K562 (cell line): ENCODE results near the gene STT3B. TPM values are rescaled to one million over a fixed set of nuclear protein-coding genes. Genes with fewer than 3 reads are reported as not detected.

Source experiments
- C11orf30 ChIP-seq: fragments of 450-650 bp; IDR thresholded peaks from 2 replicates; pipeline ENCODE4 v1.6.1; 2016; ENCODE audit warnings: low read depth, mild to moderate bottlenecking
- CEBPB ChIP-seq: fragments of 450-650 bp; IDR thresholded peaks from 2 replicates; pipeline ENCODE4 v1.6.1; 2016; ENCODE audit warnings: missing genetic modification characterization, missing compliant biosample characterization
- CTCFL ChIP-seq: IDR thresholded peaks from 2 replicates; pipeline ENCODE4 v1.6.1; 2011; ENCODE audit warnings: borderline replicate concordance, low read depth, mild to moderate bottlenecking, moderate library complexity, low read length; ENCODE audit not compliant: insufficient read depth, poor library complexity, severe bottlenecking
- ESRRB ChIP-seq: fragments of 250-450 bp; sonication (Bioruptor Pico); IDR thresholded peaks from 2 replicates; pipeline ENCODE4 v1.5.0; 2020; ENCODE audit warnings: mild to moderate bottlenecking, moderate library complexity, borderline replicate concordance
- MEIS2 ChIP-seq: fragments of 450-650 bp; IDR thresholded peaks from 2 replicates; pipeline ENCODE4 v1.6.1; 2014; ENCODE audit warnings: mild to moderate bottlenecking; ENCODE audit not compliant: partially characterized antibody
- OTX1 ChIP-seq: fragments of 450-650 bp; formaldehyde crosslinking; IDR thresholded peaks from 2 replicates; pipeline ENCODE4 v1.4.0; 2022; ENCODE audit warnings: mild to moderate bottlenecking
- PBX2 ChIP-seq, 2 experiments: IDR thresholded peaks in 1 of 2; conservative IDR thresholded peaks in 1 of 2; 2 replicates each; pipeline ENCODE4 v1.6.1; 2016; ENCODE audit warnings: low read depth in 2 of 2, mild to moderate bottlenecking in 1 of 2, missing compliant biosample characterization in 1 of 2, missing genetic modification characterization in 1 of 2, moderate library complexity in 1 of 2
- PTTG1 ChIP-seq: fragments of 450-650 bp; IDR thresholded peaks from 2 replicates; pipeline ENCODE4 v1.6.1; 2016; ENCODE audit warnings: low read depth, mild to moderate bottlenecking, missing genetic modification characterization, missing compliant biosample characterization
- SNRNP70 ChIP-seq: fragments of 200-400 bp; formaldehyde crosslinking; optimal IDR thresholded peaks from 2 replicates; pipeline ENCODE3; 2017; ENCODE audit warnings: low read depth, low read length
- STAG1 ChIP-seq: sonication (generic); formaldehyde crosslinking; IDR thresholded peaks from 2 replicates; pipeline ENCODE4 v1.5.0; 2020; ENCODE audit warnings: missing genetic modification reagents, borderline replicate concordance
- SUPT5H ChIP-seq: fragments of 450-650 bp; IDR thresholded peaks from 2 replicates; pipeline ENCODE4 v1.6.1; 2016
- UBTF ChIP-seq, 2 experiments: IDR thresholded peaks; 2 replicates each; pipeline ENCODE4 v1.6.1; 2012; ENCODE audit warnings: improper control_type of control experiment in 2 of 2, low read depth in 2 of 2, low read length in 2 of 2, borderline replicate concordance in 1 of 2
- ZNF133 ChIP-seq: fragments of 250-450 bp; sonication (Bioruptor Pico); IDR thresholded peaks from 2 replicates; pipeline ENCODE4 v1.4.0; 2020; ENCODE audit warnings: mild to moderate bottlenecking
- ZNF408 ChIP-seq: fragments of 250-450 bp; sonication (Bioruptor Pico); IDR thresholded peaks from 2 replicates; pipeline ENCODE4 v1.4.0; 2020; ENCODE audit warnings: low read depth, mild to moderate bottlenecking, moderate library complexity
- ZNF436 ChIP-seq: fragments of 250-450, 450-650 bp; sonication (Bioruptor Pico); formaldehyde crosslinking; IDR thresholded peaks from 2 replicates; pipeline ENCODE4 v1.7.0; 2020; ENCODE audit warnings: mild to moderate bottlenecking
- ZNF507 ChIP-seq: conservative IDR thresholded peaks from 2 replicates; pipeline ENCODE4 v1.6.1; 2017; ENCODE audit warnings: missing genetic modification characterization, missing compliant biosample characterization
- polyA plus RNA-seq, 8 experiments: library from polyadenylated mRNA; depleted of rRNA in 4 of 8; stranded (reverse) in 5 of 8; unstranded in 3 of 8; fragments of >200 nt; fragmentation: Nextera tagmentation in 2 of 8; fragmentation: Illumina TruSeq in 1 of 8; extraction: Ambion mirVana in 2 of 8; extraction: Trizol in 1 of 8; gene quantifications; 2 replicates each; pipeline versions ENCODE4 v1.2.1 to v1.2.3, GENCODE V29; 2011 to 2014; ENCODE audit warnings: inconsistent platforms in 1 of 8, missing spikeins in 1 of 8
- total RNA-seq, 7 experiments: library from RNA; depleted of rRNA in 6 of 7; stranded (reverse); fragments of >200 nt in 6 of 7; fragmentation: Illumina TruSeq in 2 of 7; extraction: Trizol in 2 of 7; gene quantifications; 2 replicates each; pipeline versions ENCODE4 v1.2.1 to v1.2.3, GENCODE V29; 2011 to 2021; ENCODE audit warnings: low replicate concordance in 1 of 7
- TF ChIP-seq, protein P1 (sequence below), 2 experiments: fragments of 250-450 bp in 1 of 2; fragments of 450-650 bp in 1 of 2; sonication (Bioruptor Pico) in 1 of 2; IDR thresholded peaks; 2 replicates each; pipeline versions ENCODE4 v1.6.1 to v1.8.0; 2016 to 2021; ENCODE audit warnings: mild to moderate bottlenecking in 2 of 2, moderate library complexity in 2 of 2, missing compliant biosample characterization in 1 of 2, missing genetic modification characterization in 1 of 2

STT3B gene
- total and polyA plus RNA-seq, 9 of the 15 experiments (the other 6 are each of a cell fraction or from before 2014, with no cell fraction given), result 22.4 to 147 (median 100) TPM

GRCh38 chr3:31531992-31532586, 636 bp upstream of the STT3B start (continued):
- TF ChIP-seq UBTF (IDR thresholded peaks at IDR 0.05; ENCODE audit: borderline replicate concordance in 1 of 2, low read depth in 2 of 2, low read length in 2 of 2) (peak; percentile 78 to 92), PBX2 (CRISPR knock-in tag; IDR thresholded peaks at IDR 0.05; ENCODE audit: low read depth) (no peak), PBX2 (tag; conservative IDR thresholded peaks at IDR 0.05; ENCODE audit: low read depth) (no peak; the same call in 1 of the 2 replicates), ZNF436 (peak; percentile 55; the same call in 1 of the 2 replicates), STAG1 (CRISPR knock-in tag) (no peak), MEIS2 (peak; percentile 73), PTTG1 (tag) (no peak), CEBPB (tag) (peak; percentile 44; the same call in 1 of the 2 replicates), C11orf30 (no peak), OTX1 (CRISPR knock-in tag) (peak; percentile 85; the same call in 1 of the 2 replicates), SNRNP70 (no peak), ZNF408 (CRISPR knock-in tag) (no peak), SUPT5H (peak; percentile 99; the same call in 1 of the 2 replicates), CTCFL (no peak), ZNF507 (no peak), ZNF133 (CRISPR knock-in tag) (no peak), ESRRB (CRISPR knock-in tag) (peak; percentile 31; the same call in 1 of the 2 replicates)
- TF ChIP-seq, protein P1, sequence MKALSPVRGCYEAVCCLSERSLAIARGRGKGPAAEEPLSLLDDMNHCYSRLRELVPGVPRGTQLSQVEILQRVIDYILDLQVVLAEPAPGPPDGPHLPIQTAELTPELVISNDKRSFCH (CRISPR knock-in tag; IDR thresholded peaks at IDR 0.05), result no peak
- TF ChIP-seq, protein P1 (tag; IDR thresholded peaks at IDR 0.05), result peak; percentile 70; the same call in 1 of the 2 replicates
